HEK293 (cell line): ENCODE data around the gene WWOX.

Experiments
- CTCF ChIA-PET: fragments of 350-600 bp; formaldehyde crosslinking; extraction: SDS; loops from one replicate; lab custom pipeline; 2021; ENCODE audit warnings: antibody characterized with exemption; lab: Yijun Ruan, JAX
- POLR2A ChIA-PET: fragments of 300-600 bp; formaldehyde crosslinking; extraction: SDS; loops from one replicate; lab custom pipeline; 2020; ENCODE audit warnings: antibody characterized with exemption, inconsistent platforms; lab: Yijun Ruan, JAX
- H3K27ac ChIP-seq: fragments of 200-500 bp; sonication (Bioruptor generic); 2 replicates; pipeline ENCODE4 v1.5.1; 2014; ENCODE audit warnings: low read depth, low read length, control low read depth, inconsistent platforms; ENCODE audit errors: extremely low read depth
- H3K36me3 ChIP-seq, 2 experiments: fragments of 200-500 bp in 1 of 2; sonication (Bioruptor generic) in 1 of 2; 1 replicate in 1 of 2; 2 replicates in 1 of 2; pipeline ENCODE4 v1.5.1; 2014 to 2017; ENCODE audit warnings: inconsistent platforms in 2 of 2, low read length in 2 of 2; ENCODE audit not compliant: control insufficient read depth in 2 of 2, insufficient read depth in 1 of 2
- H3K4me1 ChIP-seq: fragments of 200-500 bp; sonication (Bioruptor generic); 2 replicates; pipeline ENCODE4 v1.5.1; 2014; ENCODE audit warnings: mild to moderate bottlenecking, low read length, inconsistent platforms; ENCODE audit not compliant: control insufficient read depth, insufficient read depth
- H3K4me3 ChIP-seq: 2 replicates; pipeline ENCODE4 v1.5.1; 2011; ENCODE audit warnings: low read depth, mild to moderate bottlenecking, control low read depth, low read length, moderate library complexity
- H3K9me3 ChIP-seq: fragments of 200-500 bp; sonication (Bioruptor generic); 2 replicates; pipeline ENCODE4 v1.5.1; 2014; ENCODE audit warnings: low read depth, low read length, inconsistent platforms; ENCODE audit not compliant: control insufficient read depth, insufficient read depth
- FEZF1 ChIP-seq: fragments of 450-650 bp; formaldehyde crosslinking; IDR thresholded peaks from 2 replicates; pipeline ENCODE4 v1.5.1; 2016; ENCODE audit warnings: missing biosample characterization, missing genetic modification characterization
- MEIS1 ChIP-seq: sonication (generic); formaldehyde crosslinking; IDR thresholded peaks from 2 replicates; pipeline ENCODE4 v1.8.1; 2022; ENCODE audit warnings: missing genetic modification reagents, mild to moderate bottlenecking, borderline replicate concordance
- OVOL3 ChIP-seq: fragments of 450-650 bp; formaldehyde crosslinking; IDR thresholded peaks from 2 replicates; pipeline ENCODE4 v1.5.1; 2016; ENCODE audit warnings: missing biosample characterization, missing genetic modification characterization
- ZBTB20 ChIP-seq: fragments of 450-650 bp; formaldehyde crosslinking; IDR thresholded peaks from 2 replicates; pipeline ENCODE4 v1.5.1; 2016; ENCODE audit warnings: missing biosample characterization, missing genetic modification characterization
- ZBTB48 ChIP-seq: fragments of 450-650 bp; formaldehyde crosslinking; IDR thresholded peaks from 2 replicates; pipeline ENCODE4 v1.5.1; 2016; ENCODE audit warnings: missing biosample characterization, missing genetic modification characterization
- ZFHX2 ChIP-seq: fragments of 450-650 bp; formaldehyde crosslinking; conservative IDR thresholded peaks from 2 replicates; pipeline ENCODE4 v1.5.1; 2016; ENCODE audit warnings: missing biosample characterization, missing genetic modification characterization
- ZFP41 ChIP-seq: fragments of 450-650 bp; formaldehyde crosslinking; IDR thresholded peaks from 2 replicates; pipeline ENCODE4 v1.5.1; 2016; ENCODE audit warnings: missing biosample characterization, missing genetic modification characterization, borderline replicate concordance
- ZNF48 ChIP-seq: fragments of 450-650 bp; formaldehyde crosslinking; IDR thresholded peaks from 2 replicates; pipeline ENCODE4 v1.5.1; 2016; ENCODE audit warnings: missing biosample characterization, missing genetic modification characterization
- ZNF571 ChIP-seq: fragments of 450-650 bp; formaldehyde crosslinking; IDR thresholded peaks from 2 replicates; pipeline ENCODE4 v1.5.0; 2017; ENCODE audit warnings: missing biosample characterization, missing genetic modification characterization
- ZNF610 ChIP-seq: fragments of 450-650 bp; formaldehyde crosslinking; IDR thresholded peaks from 2 replicates; pipeline ENCODE4 v1.5.1; 2016; ENCODE audit warnings: missing biosample characterization, missing genetic modification characterization, borderline replicate concordance
- ZNF654 ChIP-seq: fragments of 450-650 bp; formaldehyde crosslinking; IDR thresholded peaks from 2 replicates; pipeline ENCODE4 v1.5.1; 2016; ENCODE audit warnings: low read depth, missing biosample characterization, missing genetic modification characterization
- ZNF843 ChIP-seq: fragments of 450-650 bp; formaldehyde crosslinking; IDR thresholded peaks from 2 replicates; pipeline ENCODE4 v1.5.1; 2016; ENCODE audit warnings: missing biosample characterization, missing genetic modification characterization
- TF ChIP-seq, protein P1 (sequence below): fragments of 450-650 bp; formaldehyde crosslinking; IDR thresholded peaks from 2 replicates; pipeline ENCODE4 v1.5.1; 2016; ENCODE audit warnings: missing biosample characterization, missing genetic modification characterization
- TF ChIP-seq, protein P2 (sequence below): fragments of 450-650 bp; formaldehyde crosslinking; IDR thresholded peaks from 2 replicates; pipeline ENCODE4 v1.5.1; 2016; ENCODE audit warnings: missing biosample characterization, missing genetic modification characterization
- TF ChIP-seq, protein P3 (sequence below): fragments of 450-650 bp; formaldehyde crosslinking; IDR thresholded peaks from 2 replicates; pipeline ENCODE4 v1.5.1; 2017; ENCODE audit warnings: missing biosample characterization, missing genetic modification characterization
- TF ChIP-seq, protein P4 (sequence below): fragments of 450-650 bp; IDR thresholded peaks from 2 replicates; pipeline ENCODE4 v1.5.1; 2018; ENCODE audit warnings: missing biosample characterization, mild to moderate bottlenecking, missing genetic modification characterization
- TF ChIP-seq, protein P5 (sequence below): fragments of 450-650 bp; formaldehyde crosslinking; IDR thresholded peaks from 2 replicates; pipeline ENCODE4 v1.5.1; 2016; ENCODE audit warnings: missing biosample characterization, missing genetic modification characterization
- TF ChIP-seq, protein P6 (sequence below): fragments of 450-650 bp; formaldehyde crosslinking; IDR thresholded peaks from 2 replicates; pipeline ENCODE4 v1.5.1; 2017; ENCODE audit warnings: missing biosample characterization, missing genetic modification characterization

The WWOX gene

DNA sequence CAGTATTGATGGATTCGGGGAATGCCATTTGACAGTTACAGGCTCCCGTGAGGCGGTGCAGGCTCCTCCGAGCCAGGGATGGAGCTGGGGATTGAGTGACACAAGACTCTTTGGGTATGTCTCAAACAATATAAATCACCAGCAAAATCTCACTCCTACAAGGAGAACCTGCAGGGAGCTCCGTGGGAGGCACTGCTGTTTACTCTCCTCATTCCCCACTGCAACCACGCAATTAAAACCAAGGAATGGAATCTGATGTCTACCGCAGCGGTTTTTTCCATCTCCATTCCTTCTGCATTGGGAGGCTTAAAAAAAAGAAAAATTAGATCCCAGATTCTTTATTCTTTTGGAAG is 157.9 kb downstream of the WWOX start (continued):
- no peak for TF ChIP-seq MEIS1 (CRISPR knock-in tag)
- peak; percentile 84 for TF ChIP-seq ZFHX2
- TF ChIP-seq ZNF654 (tag by site-specific recombination), result no peak
- no peak for TF ChIP-seq ZFP41 (tag by site-specific recombination)

DNA sequence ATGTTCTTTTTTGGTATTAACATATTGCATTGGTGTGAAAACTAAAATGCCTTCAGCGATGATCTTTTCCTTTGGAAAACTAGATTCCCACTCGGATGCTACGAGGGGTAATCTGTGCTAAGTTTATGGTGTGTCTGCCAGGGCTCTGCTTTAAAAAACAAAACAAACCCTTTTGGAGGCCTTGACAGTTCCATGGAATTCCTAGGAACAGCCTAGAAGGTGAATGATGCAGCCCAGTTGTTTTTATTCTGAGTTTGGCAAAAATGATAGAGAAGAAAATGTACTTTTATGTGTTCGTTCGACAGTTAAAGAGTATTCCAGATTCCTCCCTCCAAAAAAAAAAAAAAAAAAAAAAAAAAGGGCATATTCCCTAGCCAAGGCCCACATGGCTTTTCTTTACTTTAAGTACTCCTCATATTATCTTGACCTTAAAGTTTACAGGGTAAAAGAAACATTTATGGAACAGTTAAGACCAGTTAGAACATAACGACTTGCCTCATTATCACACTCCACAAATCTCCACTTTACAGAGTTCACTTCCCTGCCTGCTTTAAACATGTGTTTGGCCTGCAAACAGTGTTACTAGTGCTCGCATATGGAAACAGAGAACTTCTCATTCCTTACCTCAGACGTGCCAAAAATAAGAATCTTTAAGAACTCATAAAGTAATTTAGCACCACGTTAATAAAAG is 159.1 kb downstream of the WWOX start:
- Histone ChIP-seq H3K4me1 (peaks cover 10% of the 10 kb centered on the region), H3K36me3 (no peaks in the 10 kb centered on the region)
- TF ChIP-seq, protein P1, sequence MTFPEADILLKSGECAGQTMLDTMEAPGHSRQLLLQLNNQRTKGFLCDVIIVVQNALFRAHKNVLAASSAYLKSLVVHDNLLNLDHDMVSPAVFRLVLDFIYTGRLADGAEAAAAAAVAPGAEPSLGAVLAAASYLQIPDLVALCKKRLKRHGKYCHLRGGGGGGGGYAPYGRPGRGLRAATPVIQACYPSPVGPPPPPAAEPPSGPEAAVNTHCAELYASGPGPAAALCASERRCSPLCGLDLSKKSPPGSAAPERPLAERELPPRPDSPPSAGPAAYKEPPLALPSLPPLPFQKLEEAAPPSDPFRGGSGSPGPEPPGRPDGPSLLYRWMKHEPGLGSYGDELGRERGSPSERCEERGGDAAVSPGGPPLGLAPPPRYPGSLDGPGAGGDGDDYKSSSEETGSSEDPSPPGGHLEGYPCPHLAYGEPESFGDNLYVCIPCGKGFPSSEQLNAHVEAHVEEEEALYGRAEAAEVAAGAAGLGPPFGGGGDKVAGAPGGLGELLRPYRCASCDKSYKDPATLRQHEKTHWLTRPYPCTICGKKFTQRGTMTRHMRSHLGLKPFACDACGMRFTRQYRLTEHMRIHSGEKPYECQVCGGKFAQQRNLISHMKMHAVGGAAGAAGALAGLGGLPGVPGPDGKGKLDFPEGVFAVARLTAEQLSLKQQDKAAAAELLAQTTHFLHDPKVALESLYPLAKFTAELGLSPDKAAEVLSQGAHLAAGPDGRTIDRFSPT (tag by site-specific recombination), result no peak
- TF ChIP-seq ZBTB20, result peak; percentile 44; the same call in 1 of the 2 replicates
- peak; percentile 92 for TF ChIP-seq FEZF1
- TF ChIP-seq ZNF571 (tag by site-specific recombination), result no peak
- no peak for TF ChIP-seq ZBTB48 (tag by site-specific recombination)
- no peak for TF ChIP-seq ZNF610 (tag by site-specific recombination)
- TF ChIP-seq ZNF48 (tag by site-specific recombination), result no peak
- TF ChIP-seq, protein P2, sequence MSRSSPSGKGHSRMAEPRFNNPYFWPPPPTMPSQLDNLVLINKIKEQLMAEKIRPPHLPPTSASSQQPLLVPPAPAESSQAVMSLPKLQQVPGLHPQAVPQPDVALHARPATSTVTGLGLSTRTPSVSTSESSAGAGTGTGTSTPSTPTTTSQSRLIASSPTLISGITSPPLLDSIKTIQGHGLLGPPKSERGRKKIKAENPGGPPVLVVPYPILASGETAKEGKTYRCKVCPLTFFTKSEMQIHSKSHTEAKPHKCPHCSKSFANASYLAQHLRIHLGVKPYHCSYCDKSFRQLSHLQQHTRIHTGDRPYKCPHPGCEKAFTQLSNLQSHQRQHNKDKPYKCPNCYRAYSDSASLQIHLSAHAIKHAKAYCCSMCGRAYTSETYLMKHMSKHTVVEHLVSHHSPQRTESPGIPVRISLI, result peak; percentile 40; the same call in 1 of the 2 replicates
- TF ChIP-seq, protein P3, sequence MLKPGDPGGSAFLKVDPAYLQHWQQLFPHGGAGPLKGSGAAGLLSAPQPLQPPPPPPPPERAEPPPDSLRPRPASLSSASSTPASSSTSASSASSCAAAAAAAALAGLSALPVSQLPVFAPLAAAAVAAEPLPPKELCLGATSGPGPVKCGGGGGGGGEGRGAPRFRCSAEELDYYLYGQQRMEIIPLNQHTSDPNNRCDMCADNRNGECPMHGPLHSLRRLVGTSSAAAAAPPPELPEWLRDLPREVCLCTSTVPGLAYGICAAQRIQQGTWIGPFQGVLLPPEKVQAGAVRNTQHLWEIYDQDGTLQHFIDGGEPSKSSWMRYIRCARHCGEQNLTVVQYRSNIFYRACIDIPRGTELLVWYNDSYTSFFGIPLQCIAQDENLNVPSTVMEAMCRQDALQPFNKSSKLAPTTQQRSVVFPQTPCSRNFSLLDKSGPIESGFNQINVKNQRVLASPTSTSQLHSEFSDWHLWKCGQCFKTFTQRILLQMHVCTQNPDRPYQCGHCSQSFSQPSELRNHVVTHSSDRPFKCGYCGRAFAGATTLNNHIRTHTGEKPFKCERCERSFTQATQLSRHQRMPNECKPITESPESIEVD, result peak; percentile 89
- TF ChIP-seq, protein P4, sequence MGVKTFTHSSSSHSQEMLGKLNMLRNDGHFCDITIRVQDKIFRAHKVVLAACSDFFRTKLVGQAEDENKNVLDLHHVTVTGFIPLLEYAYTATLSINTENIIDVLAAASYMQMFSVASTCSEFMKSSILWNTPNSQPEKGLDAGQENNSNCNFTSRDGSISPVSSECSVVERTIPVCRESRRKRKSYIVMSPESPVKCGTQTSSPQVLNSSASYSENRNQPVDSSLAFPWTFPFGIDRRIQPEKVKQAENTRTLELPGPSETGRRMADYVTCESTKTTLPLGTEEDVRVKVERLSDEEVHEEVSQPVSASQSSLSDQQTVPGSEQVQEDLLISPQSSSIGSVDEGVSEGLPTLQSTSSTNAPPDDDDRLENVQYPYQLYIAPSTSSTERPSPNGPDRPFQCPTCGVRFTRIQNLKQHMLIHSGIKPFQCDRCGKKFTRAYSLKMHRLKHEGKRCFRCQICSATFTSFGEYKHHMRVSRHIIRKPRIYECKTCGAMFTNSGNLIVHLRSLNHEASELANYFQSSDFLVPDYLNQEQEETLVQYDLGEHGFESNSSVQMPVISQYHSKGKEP (tag by site-specific recombination), result no peak
- TF ChIP-seq ZNF843 (tag by site-specific recombination), result peak; percentile 45; the same call in 1 of the 2 replicates
- TF ChIP-seq, protein P5, sequence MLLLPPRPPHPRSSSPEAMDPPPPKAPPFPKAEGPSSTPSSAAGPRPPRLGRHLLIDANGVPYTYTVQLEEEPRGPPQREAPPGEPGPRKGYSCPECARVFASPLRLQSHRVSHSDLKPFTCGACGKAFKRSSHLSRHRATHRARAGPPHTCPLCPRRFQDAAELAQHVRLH (tag by site-specific recombination), result peak; percentile 79
- TF ChIP-seq, protein P6, sequence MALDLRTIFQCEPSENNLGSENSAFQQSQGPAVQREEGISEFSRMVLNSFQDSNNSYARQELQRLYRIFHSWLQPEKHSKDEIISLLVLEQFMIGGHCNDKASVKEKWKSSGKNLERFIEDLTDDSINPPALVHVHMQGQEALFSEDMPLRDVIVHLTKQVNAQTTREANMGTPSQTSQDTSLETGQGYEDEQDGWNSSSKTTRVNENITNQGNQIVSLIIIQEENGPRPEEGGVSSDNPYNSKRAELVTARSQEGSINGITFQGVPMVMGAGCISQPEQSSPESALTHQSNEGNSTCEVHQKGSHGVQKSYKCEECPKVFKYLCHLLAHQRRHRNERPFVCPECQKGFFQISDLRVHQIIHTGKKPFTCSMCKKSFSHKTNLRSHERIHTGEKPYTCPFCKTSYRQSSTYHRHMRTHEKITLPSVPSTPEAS (tag by site-specific recombination), result no peak
- peak; percentile 66; the same call in 1 of the 2 replicates for TF ChIP-seq OVOL3 (tag by site-specific recombination)
- TF ChIP-seq, all 188 proteins: peak for 7
- Histone ChIP-seq H3K9me3 (no peaks in the 10 kb centered on the region), H3K27ac (no peak overlapping the region), H3K4me3 (no peak overlapping the region)
- POLR2A ChIA-PET, result no interaction called here
- CTCF ChIA-PET, result interaction anchor here (0.6 kb wide), 1 partner anchor 24 kb away, joined by 3 read pairs; no protein-coding TSS in a partner anchor
